H9 (cell line): ENCODE data around the gene MFSD12. TPM values are rescaled to one million over a fixed set of nuclear protein-coding genes. Genes with fewer than 3 reads are reported as not detected.
A peak's percentile ranks its signal among the peaks of the same experiment; 100 is the strongest.

Experiments used
- DNase-seq: peaks from one replicate; pipeline ENCODE4 v3.0.0-alpha.2; 2017
- H2AFZ ChIP-seq: one replicate; pipeline ENCODE4 v1.6.1; 2013; ENCODE audit warnings: mild to moderate bottlenecking, low read length, control low read depth, moderate library complexity
- H2AK5ac ChIP-seq: 2 replicates; pipeline ENCODE4 v1.6.1; 2013; ENCODE audit warnings: low read length, control low read depth, mixed read lengths; ENCODE audit not compliant: insufficient read length
- H2BK120ac ChIP-seq: one replicate; pipeline ENCODE4 v1.6.1; 2013; ENCODE audit warnings: low read depth, mild to moderate bottlenecking, low read length, control low read depth, inconsistent platforms; ENCODE audit not compliant: poor library complexity, severe bottlenecking
- H2BK12ac ChIP-seq: 2 replicates; pipeline ENCODE4 v1.6.1; 2013; ENCODE audit warnings: low read length, control low read depth, mixed read lengths, low read depth; ENCODE audit not compliant: insufficient read length
- H2BK15ac ChIP-seq: 2 replicates; pipeline ENCODE4 v1.6.1; 2013; ENCODE audit warnings: low read depth, low read length, control low read depth
- H2BK20ac ChIP-seq: one replicate; pipeline ENCODE4 v1.6.1; 2013; ENCODE audit warnings: low read depth, mild to moderate bottlenecking, low read length, control low read depth, inconsistent platforms; ENCODE audit not compliant: poor library complexity, severe bottlenecking
- H2BK5ac ChIP-seq: 2 replicates; pipeline ENCODE4 v1.6.1; 2013; ENCODE audit warnings: low read length, control low read depth, mixed read lengths; ENCODE audit not compliant: insufficient read length
- H3K14ac ChIP-seq: 2 replicates; pipeline ENCODE4 v1.6.1; 2013; ENCODE audit warnings: low read length, control low read depth; ENCODE audit not compliant: insufficient read depth
- H3K18ac ChIP-seq: 2 replicates; pipeline ENCODE4 v1.6.1; 2013; ENCODE audit warnings: low read depth, mild to moderate bottlenecking, mixed read lengths, low read length, control low read depth; ENCODE audit not compliant: insufficient read length
- H3K23ac ChIP-seq: 2 replicates; pipeline ENCODE4 v1.6.1; 2013; ENCODE audit warnings: low read length, control low read depth, mixed read lengths, low read depth; ENCODE audit not compliant: insufficient read length
- H3K23me2 ChIP-seq: 2 replicates; pipeline ENCODE4 v1.6.1; 2013; ENCODE audit warnings: low read depth, mild to moderate bottlenecking, mixed read lengths, low read length, control low read depth; ENCODE audit not compliant: insufficient read length, poor library complexity, severe bottlenecking
- H3K27ac ChIP-seq: 2 replicates; pipeline ENCODE4 v1.5.1; 2013; ENCODE audit warnings: low read length, control low read depth, mixed read lengths, low read depth; ENCODE audit not compliant: insufficient read length
- H3K27me3 ChIP-seq: 2 replicates; pipeline ENCODE4 v1.6.1; 2013; ENCODE audit warnings: low read length, control low read depth, inconsistent platforms; ENCODE audit not compliant: insufficient read depth
- H3K4ac ChIP-seq: 2 replicates; pipeline ENCODE4 v1.6.1; 2013; ENCODE audit warnings: low read depth, mild to moderate bottlenecking, control low read depth, inconsistent platforms, low read length, moderate library complexity
- H3K4me1 ChIP-seq: 2 replicates; pipeline ENCODE4 v1.6.1; 2013; ENCODE audit warnings: low read length, control low read depth, inconsistent platforms; ENCODE audit not compliant: insufficient read depth
- H3K4me2 ChIP-seq: 2 replicates; pipeline ENCODE4 v1.6.1; 2013; ENCODE audit warnings: low read length, control low read depth, mixed read lengths; ENCODE audit not compliant: insufficient read length, insufficient read depth
- H3K56ac ChIP-seq: 2 replicates; pipeline ENCODE4 v1.6.1; 2013; ENCODE audit warnings: low read depth, mild to moderate bottlenecking, mixed read lengths, low read length, control low read depth; ENCODE audit not compliant: insufficient read length
- H3K79me1 ChIP-seq: 2 replicates; pipeline ENCODE4 v1.6.1; 2013; ENCODE audit warnings: low read depth, mild to moderate bottlenecking, moderate library complexity, low read length, control low read depth, inconsistent platforms; ENCODE audit not compliant: insufficient read depth, poor library complexity, severe bottlenecking
- H3K79me2 ChIP-seq: 2 replicates; pipeline ENCODE4 v1.6.1; 2013; ENCODE audit warnings: low read length, control low read depth, inconsistent platforms; ENCODE audit not compliant: insufficient read depth
- H3K9ac ChIP-seq: 2 replicates; pipeline ENCODE4 v1.6.1; 2013; ENCODE audit warnings: low read length, control low read depth, mixed read lengths; ENCODE audit not compliant: insufficient read length; ENCODE audit errors: extremely low read depth
- H3K9me3 ChIP-seq: one replicate; pipeline ENCODE4 v1.6.1; 2013; ENCODE audit warnings: low read depth, low read length, inconsistent platforms; ENCODE audit not compliant: control insufficient read depth
- H3T11ph ChIP-seq: one replicate; pipeline ENCODE4 v1.6.1; 2013; ENCODE audit warnings: mild to moderate bottlenecking, low read length, control low read depth, inconsistent platforms
- H4K20me1 ChIP-seq: one replicate; pipeline ENCODE4 v1.6.1; 2013; ENCODE audit not compliant: control insufficient read depth, insufficient read length, insufficient read depth
- H4K5ac ChIP-seq: 2 replicates; pipeline ENCODE4 v1.6.1; 2013; ENCODE audit warnings: low read depth, mild to moderate bottlenecking, mixed read lengths, low read length, control low read depth; ENCODE audit not compliant: insufficient read length
- H4K8ac ChIP-seq: replicated peaks from 2 replicates; pipeline ENCODE4 v1.6.1; 2013; ENCODE audit warnings: low read length, control low read depth, mixed read lengths, low read depth; ENCODE audit not compliant: insufficient read length
- H4K91ac ChIP-seq: 2 replicates; pipeline ENCODE4 v1.6.1; 2013; ENCODE audit warnings: low read depth, mild to moderate bottlenecking, moderate library complexity, mixed read lengths, low read length, control low read depth; ENCODE audit not compliant: insufficient read length
- H3K27ac Mint-ChIP-seq, 3 experiments: 2 replicates in 2 of 3; 3 replicates in 1 of 3; pipeline ENCODE4 v1.8.0; 2020 to 2021; ENCODE audit warnings: mixed read lengths in 3 of 3, mild to moderate bottlenecking in 1 of 3, moderate library complexity in 1 of 3
- H3K27me3 Mint-ChIP-seq: 2 replicates; pipeline ENCODE4 v1.8.0; 2021; ENCODE audit warnings: low read depth, mild to moderate bottlenecking, moderate library complexity, mixed read lengths
- H3K36me3 Mint-ChIP-seq, 3 experiments: 2 replicates in 2 of 3; 3 replicates in 1 of 3; pipeline ENCODE4 v1.8.0; 2020 to 2021; ENCODE audit warnings: low read depth in 3 of 3, mixed read lengths in 3 of 3; ENCODE audit not compliant: insufficient read depth in 1 of 3
- H3K4me1 Mint-ChIP-seq, 2 experiments: 2 replicates each; pipeline ENCODE4 v1.8.0; 2020; ENCODE audit warnings: mixed read lengths in 2 of 2
- H3K4me3 Mint-ChIP-seq, 2 experiments: 2 replicates in 1 of 2; 3 replicates in 1 of 2; pipeline ENCODE4 v1.8.0; 2020 to 2021; ENCODE audit warnings: mild to moderate bottlenecking in 2 of 2, mixed read lengths in 2 of 2, moderate library complexity in 1 of 2
- H3K9me3 Mint-ChIP-seq, 2 experiments: 2 replicates in 1 of 2; 3 replicates in 1 of 2; pipeline ENCODE4 v1.8.0; 2020; ENCODE audit warnings: mild to moderate bottlenecking in 2 of 2, mixed read lengths in 2 of 2, moderate library complexity in 1 of 2
- CTCF ChIP-seq: fragments of 200-600 bp; sonication (generic); conservative IDR thresholded peaks from 3 replicates; pipeline ENCODE4 v1.8.0; 2021; ENCODE audit warnings: antibody characterized with exemption, mild to moderate bottlenecking
- WGBS: extraction: QIAGEN DNeasy Blood & Tissue Kit; methylation state at CpG from one replicate; pipeline ENCODE4 v1.1.7; 2013; ENCODE audit warnings: missing lambda C conversion rate, low lambda C conversion rate, mixed read lengths; ENCODE audit not compliant: insufficient read length; ENCODE audit errors: extremely low coverage; 5-methylcytosine and 5-hydroxymethylcytosine counted together
- total RNA-seq: library from RNA; stranded (reverse); gene quantifications from 2 replicates; pipeline ENCODE4 v1.2.1, GENCODE V29; 2021

Gene MFSD12
- total RNA-seq, 1 experiment from 2014 or later = 58.8 TPM

- no peak for TF ChIP-seq CTCF
- WGBS = no CpG with 5 or more reads among the region's 40 CpGs
Observed at GRCh38 chr19:3522421-3523360, 34.7 kb downstream of the MFSD12 start.

More at GRCh38 chr19:3522421-3523360, 34.7 kb downstream of the MFSD12 start:
- Histone ChIP-seq H2AFZ (no peak overlapping the region), H3K27ac (no peak overlapping the region), H2BK20ac (no peak overlapping the region), H3K9ac (no peak overlapping the region), H3K27me3 (no peaks in the 10 kb centered on the region), H3K23ac (no peak overlapping the region), H4K91ac (no peak overlapping the region), H3K56ac (no peak overlapping the region), H3K4ac (no peak overlapping the region), H4K20me1 (no peaks in the 10 kb centered on the region), H3K9me3 (no peaks in the 10 kb centered on the region), H2BK5ac (no peak overlapping the region), H3K18ac (no peak overlapping the region), H4K5ac (no peak overlapping the region), H3T11ph (no peak overlapping the region), H3K14ac (no peak overlapping the region; the same call in 1 of the 2 replicates), H2BK12ac (no peak overlapping the region), H2AK5ac (no peak overlapping the region), H3K4me2 (no peak overlapping the region), H3K4me1 (peaks cover 3% of the 10 kb centered on the region; the same call in 1 of the 2 replicates), H3K79me1 (no peaks in the 10 kb centered on the region), H3K23me2 (no peaks in the 10 kb centered on the region), H4K8ac (no peak overlapping the region), H3K79me2 (no peaks in the 10 kb centered on the region; the same call in 1 of the 2 replicates), H2BK120ac (no peak overlapping the region), H2BK15ac (no peak overlapping the region)
- H3K9me3 Mint-ChIP-seq = no peaks in the 10 kb centered on the region; a peak in 1 of 5 replicates
- peaks cover 10 to 35% (median 33%) of the 10 kb centered on the region in 3 experiments for H3K36me3 Mint-ChIP-seq
- H3K27me3 Mint-ChIP-seq = no peaks in the 10 kb centered on the region
- no peak overlapping the region for H3K4me3 Mint-ChIP-seq
- H3K4me1 Mint-ChIP-seq = peaks cover 27% of the 10 kb centered on the region in 2 experiments
- no peak for DNase-seq
- peak overlapping the region in 2 of 3 experiments; percentile 64 to 93; a peak in 2 of 7 replicates for H3K27ac Mint-ChIP-seq
